Glutamatergic neuron (in vitro differentiated cells): ENCODE data around the gene MSL1. TPM values are rescaled to one million over a fixed set of nuclear protein-coding genes. Genes with fewer than 3 reads are reported as not detected.
A peak's percentile ranks its signal among the peaks of the same experiment; 100 is the strongest.

ENCODE experiments used
- DNase-seq: peaks from one replicate; pipeline ENCODE4 v3.0.0; 2022
- H3K27ac Mint-ChIP-seq: one replicate; pipeline ENCODE4 v1.8.0; 2020; ENCODE audit warnings: mild to moderate bottlenecking, mixed read lengths, inconsistent platforms; ENCODE audit not compliant: unreplicated experiment
- H3K27me3 Mint-ChIP-seq: one replicate; pipeline ENCODE4 v1.8.0; 2020; ENCODE audit warnings: mild to moderate bottlenecking, moderate library complexity, mixed read lengths, inconsistent platforms; ENCODE audit not compliant: unreplicated experiment
- H3K36me3 Mint-ChIP-seq: one replicate; pipeline ENCODE4 v1.8.0; 2020; ENCODE audit warnings: mild to moderate bottlenecking, mixed read lengths, inconsistent platforms; ENCODE audit not compliant: unreplicated experiment
- H3K4me1 Mint-ChIP-seq: one replicate; pipeline ENCODE4 v1.8.0; 2020; ENCODE audit warnings: mild to moderate bottlenecking, low read depth, mixed read lengths, inconsistent platforms; ENCODE audit not compliant: unreplicated experiment
- H3K4me3 Mint-ChIP-seq: one replicate; pipeline ENCODE4 v1.8.0; 2020; ENCODE audit warnings: mild to moderate bottlenecking, mixed read lengths, inconsistent platforms; ENCODE audit not compliant: unreplicated experiment
- H3K9me3 Mint-ChIP-seq: one replicate; pipeline ENCODE4 v1.8.0; 2020; ENCODE audit warnings: mild to moderate bottlenecking, moderate library complexity, mixed read lengths, inconsistent platforms; ENCODE audit not compliant: unreplicated experiment
- microRNA-seq: library from miRNA; unstranded; fragments of <30 nt; microRNA quantifications from one replicate; pipeline ENCODE4, GENCODE V29; 2020; ENCODE audit not compliant: unreplicated experiment
- total RNA-seq: library from RNA; stranded (reverse); fragmentation: NEBNext Ultra II Directional; extraction: Animal tissue kit (Norgen Biotek cat#: 25700); gene quantifications from one replicate; pipeline ENCODE4 v1.2.1, GENCODE V29; 2021; ENCODE audit not compliant: unreplicated experiment
- TF ChIP-seq, protein P1 (sequence below): fragments of 200-600 bp; sonication (generic); IDR thresholded peaks from one replicate; pipeline ENCODE4 v1.5.0; 2021; ENCODE audit not compliant: partially characterized antibody, unreplicated experiment

The MSL1 gene
- total RNA-seq, 1 donor from 2014 or later, result 110 TPM

DNA sequence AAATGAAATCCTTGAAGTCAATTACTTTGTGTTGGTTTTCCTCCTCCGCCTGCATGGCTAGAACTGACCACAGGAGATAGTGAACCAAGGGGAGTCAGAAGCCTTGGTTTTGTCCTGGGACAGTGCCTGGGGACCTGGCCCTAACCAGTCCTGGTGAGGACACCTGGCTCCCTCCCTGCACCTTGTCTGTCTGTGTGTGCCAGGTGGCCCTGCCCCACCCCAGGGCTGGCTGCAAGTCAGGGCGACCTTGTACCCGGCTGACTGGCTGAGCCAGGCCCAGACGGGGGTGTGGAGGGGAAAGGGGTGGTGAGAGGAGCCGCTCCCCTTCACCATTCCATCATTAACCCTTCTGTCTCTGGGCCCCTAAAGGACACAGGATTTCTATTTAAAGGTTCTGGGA, 58.9 kb downstream of the MSL1 start:
- no peak overlapping the region for H3K4me3 Mint-ChIP-seq
- peaks cover 2% of the 10 kb centered on the region for H3K9me3 Mint-ChIP-seq
- H3K36me3 Mint-ChIP-seq, result no peaks in the 10 kb centered on the region
- H3K27ac Mint-ChIP-seq, result no peak overlapping the region
- TF ChIP-seq, protein P1, sequence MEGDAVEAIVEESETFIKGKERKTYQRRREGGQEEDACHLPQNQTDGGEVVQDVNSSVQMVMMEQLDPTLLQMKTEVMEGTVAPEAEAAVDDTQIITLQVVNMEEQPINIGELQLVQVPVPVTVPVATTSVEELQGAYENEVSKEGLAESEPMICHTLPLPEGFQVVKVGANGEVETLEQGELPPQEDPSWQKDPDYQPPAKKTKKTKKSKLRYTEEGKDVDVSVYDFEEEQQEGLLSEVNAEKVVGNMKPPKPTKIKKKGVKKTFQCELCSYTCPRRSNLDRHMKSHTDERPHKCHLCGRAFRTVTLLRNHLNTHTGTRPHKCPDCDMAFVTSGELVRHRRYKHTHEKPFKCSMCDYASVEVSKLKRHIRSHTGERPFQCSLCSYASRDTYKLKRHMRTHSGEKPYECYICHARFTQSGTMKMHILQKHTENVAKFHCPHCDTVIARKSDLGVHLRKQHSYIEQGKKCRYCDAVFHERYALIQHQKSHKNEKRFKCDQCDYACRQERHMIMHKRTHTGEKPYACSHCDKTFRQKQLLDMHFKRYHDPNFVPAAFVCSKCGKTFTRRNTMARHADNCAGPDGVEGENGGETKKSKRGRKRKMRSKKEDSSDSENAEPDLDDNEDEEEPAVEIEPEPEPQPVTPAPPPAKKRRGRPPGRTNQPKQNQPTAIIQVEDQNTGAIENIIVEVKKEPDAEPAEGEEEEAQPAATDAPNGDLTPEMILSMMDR, result no peak
- H3K27me3 Mint-ChIP-seq, result peaks cover 6% of the 10 kb centered on the region
- no peak for DNase-seq
- H3K4me1 Mint-ChIP-seq, result peaks cover 1% of the 10 kb centered on the region

DNA sequence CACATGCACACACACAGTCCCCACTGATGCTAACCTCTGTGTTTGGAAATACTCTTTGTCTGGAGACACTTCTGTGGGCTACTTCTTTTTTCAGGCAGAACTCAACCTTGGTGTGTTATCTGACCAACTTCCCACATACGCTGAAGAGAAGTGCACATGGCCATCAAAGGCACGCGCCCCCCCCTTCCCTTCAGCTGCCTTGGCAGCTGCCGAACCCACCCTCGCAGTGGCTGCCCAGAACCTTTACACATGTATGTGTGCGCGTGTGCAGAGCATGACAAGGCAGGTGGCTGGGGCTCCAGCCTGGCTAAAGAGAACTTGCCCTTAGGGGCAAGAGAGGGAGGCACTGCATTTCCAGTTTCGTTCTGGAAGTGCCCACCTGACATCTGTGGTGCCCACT, 59.4 kb downstream of the MSL1 start:
- no peak overlapping the region for H3K27ac Mint-ChIP-seq
- TF ChIP-seq, protein P1, result no peak
- H3K4me3 Mint-ChIP-seq, result no peak overlapping the region
- peaks cover 1% of the 10 kb centered on the region for H3K4me1 Mint-ChIP-seq
- H3K36me3 Mint-ChIP-seq, result no peaks in the 10 kb centered on the region
- H3K9me3 Mint-ChIP-seq, result peaks cover 2% of the 10 kb centered on the region
- no peak for DNase-seq
- peaks cover 6% of the 10 kb centered on the region for H3K27me3 Mint-ChIP-seq

DNA sequence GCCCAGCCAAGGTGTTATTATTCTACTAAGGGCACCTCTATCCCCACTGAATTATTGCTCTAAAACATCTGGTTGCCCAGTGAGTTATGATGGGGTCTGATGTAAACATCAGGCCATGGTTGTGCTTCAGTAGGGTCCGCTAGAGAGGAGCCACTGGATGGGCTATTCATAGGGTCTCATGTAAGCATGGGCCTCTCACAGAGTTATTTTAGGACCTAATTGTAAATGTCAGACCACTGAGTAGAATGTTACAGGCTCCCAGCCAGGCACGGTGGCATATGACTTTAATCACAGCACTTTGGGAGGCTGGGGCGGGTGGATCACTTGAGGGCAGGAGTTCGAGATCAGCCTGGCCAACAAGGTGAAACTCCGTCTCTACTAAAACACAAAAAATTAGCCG, 60.8 kb downstream of the MSL1 start:
- no peaks in the 10 kb centered on the region for H3K27me3 Mint-ChIP-seq
- DNase-seq, result no peak
- no peaks in the 10 kb centered on the region for H3K4me1 Mint-ChIP-seq
- no peak overlapping the region for H3K4me3 Mint-ChIP-seq
- no peaks in the 10 kb centered on the region for H3K36me3 Mint-ChIP-seq
- no peak overlapping the region for H3K27ac Mint-ChIP-seq
- TF ChIP-seq, protein P1, result no peak
- peaks cover 2% of the 10 kb centered on the region for H3K9me3 Mint-ChIP-seq

Small RNA genes lying within 50 kb of the gene (microRNA-seq; reads per million reads assigned to microRNA genes)
- gene MIR6866, result 5.5 reads per million, percentile 34 among the genes with 10 or more reads in this experiment

Other genes starting within 250 kb of the MSL1 start
- gene GSDMB, start 203.3 kb upstream of the MSL1 start, total RNA-seq, result 28.5 TPM
- gene ORMDL3, start 194.4 kb upstream of the MSL1 start, total RNA-seq, result 70.9 TPM
- gene LRRC3C, start 194.2 kb upstream of the MSL1 start, total RNA-seq, result not detected
- not detected for gene GSDMA, start 159.0 kb upstream of the MSL1 start, total RNA-seq
- gene PSMD3, start 141.2 kb upstream of the MSL1 start, total RNA-seq, result 113 TPM
- not detected for gene CSF3, start 106.5 kb upstream of the MSL1 start, total RNA-seq
- gene MED24, start 67.6 kb upstream of the MSL1 start, total RNA-seq, result 172 TPM
- gene THRA, start 59.0 kb upstream of the MSL1 start, total RNA-seq, result 17.6 TPM
- 1.3 TPM for gene NR1D1, start 21.4 kb upstream of the MSL1 start, total RNA-seq
- 145 TPM for gene CASC3, start 18.6 kb downstream of the MSL1 start, total RNA-seq
- gene RAPGEFL1, start 55.5 kb downstream of the MSL1 start, total RNA-seq, result 25.3 TPM
- 25.4 TPM for gene WIPF2, start 97.3 kb downstream of the MSL1 start, total RNA-seq
- 4.7 TPM for gene CDC6, start 165.9 kb downstream of the MSL1 start, total RNA-seq
- 26.2 TPM for gene RARA, start 187.2 kb downstream of the MSL1 start, total RNA-seq
- not detected for gene GJD3, start 242.8 kb downstream of the MSL1 start, total RNA-seq